Activated CD4-positive, alpha-beta T cell treated with anti-CD3 and anti-CD28 coated beads for 4 hours (primary cell): Measurements from ENCODE around the gene NEURL2.
"Not testable (repeated sequence)": the region's sequence is repeated elsewhere in the genome, so short reads cannot be mapped to it uniquely, and the experiment has no call there.

Experiments used
- DNase-seq, 2 donors: peaks; one replicate each; pipeline ENCODE4 v3.0.0-alpha.2; 2020

The NEURL2 gene

DNA sequence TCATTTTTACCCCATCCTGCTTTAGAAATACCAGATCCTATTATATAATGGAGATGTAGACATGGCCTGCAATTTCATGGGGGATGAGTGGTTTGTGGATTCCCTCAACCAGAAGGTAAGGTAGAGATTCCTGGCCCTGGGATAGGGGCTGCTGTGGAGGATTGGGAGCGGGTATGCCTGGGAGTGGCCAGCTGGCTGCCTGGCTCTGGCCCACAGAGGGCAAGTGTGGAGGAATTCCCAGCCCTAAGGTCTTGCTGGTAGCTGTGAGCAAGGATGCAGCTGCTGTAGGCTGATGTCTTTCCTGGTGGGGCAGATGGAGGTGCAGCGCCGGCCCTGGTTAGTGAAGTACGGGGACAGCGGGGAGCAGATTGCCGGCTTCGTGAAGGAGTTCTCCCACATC, 6.7 kb upstream of the NEURL2 start:
- no peak for DNase-seq

DNA sequence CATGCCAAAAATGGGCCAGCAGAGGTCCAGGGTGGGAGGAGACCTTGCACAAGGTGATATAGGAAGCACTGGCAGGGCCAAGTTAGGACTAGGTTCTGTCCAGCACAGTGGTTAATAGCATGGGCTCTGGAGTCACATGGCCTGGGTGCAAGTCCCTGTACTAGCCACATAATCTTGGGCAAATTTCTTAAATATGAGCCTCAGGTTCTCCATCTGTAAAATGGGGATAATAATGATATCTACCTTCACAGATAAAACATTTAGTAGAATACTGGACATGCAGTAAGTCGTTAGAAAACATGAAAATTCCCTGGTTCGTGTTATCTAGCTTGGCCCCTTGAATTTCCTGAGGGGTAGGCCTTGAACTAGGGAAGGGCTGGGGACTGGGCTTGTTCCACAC, 6.3 kb upstream of the NEURL2 start:
- DNase-seq = no peak

DNA sequence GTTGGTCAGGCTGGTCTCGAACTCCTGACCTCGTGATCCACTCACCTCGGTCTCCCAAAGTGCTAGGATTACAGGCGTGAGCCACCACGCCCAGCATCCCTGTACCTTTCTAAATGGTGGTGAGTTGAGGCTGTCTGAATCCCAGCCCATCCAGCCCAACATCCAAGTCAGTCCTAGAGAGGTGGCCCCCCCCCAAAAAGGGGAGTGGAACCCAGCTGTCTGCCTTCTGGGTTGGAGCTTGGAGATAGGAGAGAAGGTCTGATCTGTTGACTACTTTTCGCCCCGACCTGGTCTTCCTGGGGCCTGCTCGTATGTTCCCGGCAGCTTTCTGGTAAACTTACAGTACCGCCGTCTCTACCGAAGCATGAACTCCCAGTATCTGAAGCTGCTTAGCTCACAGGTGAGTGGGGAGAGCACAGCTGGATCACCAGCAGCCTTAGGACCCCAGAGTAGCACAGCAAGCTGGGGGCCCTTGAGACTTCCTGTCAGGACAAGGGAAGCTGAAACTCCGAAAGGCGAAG, 5.7 kb upstream of the NEURL2 start:
- DNase-seq = no peak

DNA sequence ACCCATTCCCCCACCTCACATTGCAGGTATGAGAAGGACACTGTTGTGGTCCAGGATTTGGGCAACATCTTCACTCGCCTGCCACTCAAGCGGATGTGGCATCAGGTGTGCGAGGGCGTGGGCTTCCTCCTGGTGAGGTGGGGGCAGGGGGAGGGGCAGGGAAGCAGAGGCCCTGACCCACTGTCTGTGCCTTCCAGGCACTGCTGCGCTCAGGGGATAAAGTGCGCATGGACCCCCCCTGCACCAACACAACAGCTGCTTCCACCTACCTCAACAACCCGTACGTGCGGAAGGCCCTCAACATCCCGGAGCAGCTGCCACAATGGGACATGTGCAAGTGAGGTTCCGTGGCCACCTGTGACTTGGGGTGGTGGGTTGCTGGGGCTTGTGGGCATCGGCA, 3.8 kb upstream of the NEURL2 start:
- DNase-seq = no peak

DNA sequence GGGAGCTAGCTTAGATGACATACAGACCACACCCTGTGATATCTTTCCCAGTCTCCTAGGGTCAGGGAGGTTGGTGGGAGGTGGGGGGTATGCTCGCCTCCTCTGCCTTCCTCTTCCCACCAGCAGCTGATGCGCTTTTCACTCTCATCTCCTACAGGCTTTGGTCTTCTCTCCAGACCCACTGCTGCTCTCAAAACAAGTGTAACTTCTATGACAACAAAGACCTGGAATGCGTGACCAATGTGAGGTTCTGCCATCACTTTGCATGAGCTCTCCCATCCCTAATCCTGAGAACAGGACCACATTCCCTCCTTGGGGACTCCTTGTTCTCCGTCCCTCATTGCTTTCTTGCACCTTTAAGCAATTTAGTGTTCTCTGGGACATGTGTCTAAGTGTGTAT, 2.8 kb upstream of the NEURL2 start:
- DNase-seq = no peak

DNA sequence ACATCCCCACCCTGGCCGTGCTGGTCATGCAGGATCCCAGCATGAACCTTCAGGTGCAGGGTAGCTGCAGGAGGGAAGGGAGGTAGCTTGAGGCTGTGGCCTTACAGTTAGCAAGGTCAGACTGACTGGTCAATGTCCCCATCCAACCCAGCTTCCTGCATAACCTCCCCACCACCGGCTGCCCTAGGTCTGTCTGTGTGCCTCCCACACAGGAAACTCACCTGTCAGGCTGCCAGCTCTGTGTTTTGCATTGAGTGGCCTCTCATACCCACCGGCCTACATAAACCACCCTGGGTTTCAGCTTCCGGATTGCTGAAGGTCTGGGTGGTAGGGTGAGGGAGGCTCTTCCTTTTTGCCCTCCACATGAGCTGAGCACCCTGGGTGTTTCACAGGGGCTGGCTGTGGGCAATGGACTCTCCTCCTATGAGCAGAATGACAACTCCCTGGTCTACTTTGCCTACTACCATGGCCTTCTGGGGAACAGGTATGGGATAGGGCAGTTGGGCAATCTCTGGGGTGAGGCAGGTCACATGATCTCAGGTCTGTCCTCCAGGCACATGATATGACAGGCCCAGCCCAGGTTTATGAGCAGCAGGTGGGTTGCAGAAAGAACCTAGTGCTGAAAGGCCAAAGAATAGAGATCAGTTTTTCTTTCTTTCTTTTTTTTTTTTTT, 2.0 kb upstream of the NEURL2 start:
- peak in 1 of 2 donors; percentile 24 for DNase-seq

DNA sequence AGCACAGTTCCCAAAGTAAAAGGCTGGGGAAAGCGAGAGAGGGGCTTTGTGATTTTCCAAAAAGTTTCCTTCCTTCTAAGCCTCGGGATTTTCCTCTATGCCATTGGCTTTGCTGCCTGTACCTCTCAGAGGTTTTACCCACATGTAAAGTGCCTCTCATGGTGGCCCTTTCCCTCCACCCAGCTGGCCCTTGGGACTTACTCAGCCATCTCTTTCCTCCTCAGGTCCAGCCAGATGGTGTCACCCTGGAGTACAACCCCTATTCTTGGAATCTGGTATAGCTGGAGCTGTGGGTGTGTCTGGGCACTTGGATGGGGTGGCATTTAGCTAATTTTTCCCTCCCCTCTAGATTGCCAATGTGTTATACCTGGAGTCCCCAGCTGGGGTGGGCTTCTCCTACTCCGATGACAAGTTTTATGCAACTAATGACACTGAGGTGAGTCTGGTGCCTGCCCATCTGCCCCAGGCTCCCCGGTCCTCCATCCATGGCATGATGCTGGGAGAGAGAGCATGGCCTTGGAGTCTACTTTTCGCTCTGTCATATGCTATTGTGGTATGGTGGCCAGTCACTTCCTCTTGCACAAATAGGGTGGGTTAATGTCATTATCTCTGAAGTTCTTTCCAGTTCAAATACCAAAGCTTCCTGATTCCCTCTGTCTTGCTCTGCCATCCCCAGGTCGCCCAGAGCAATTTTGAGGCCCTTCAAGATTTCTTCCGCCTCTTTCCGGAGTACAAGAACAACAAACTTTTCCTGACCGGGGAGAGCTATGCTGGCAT, 1.2 kb upstream of the NEURL2 start:
- DNase-seq = no peak

DNA sequence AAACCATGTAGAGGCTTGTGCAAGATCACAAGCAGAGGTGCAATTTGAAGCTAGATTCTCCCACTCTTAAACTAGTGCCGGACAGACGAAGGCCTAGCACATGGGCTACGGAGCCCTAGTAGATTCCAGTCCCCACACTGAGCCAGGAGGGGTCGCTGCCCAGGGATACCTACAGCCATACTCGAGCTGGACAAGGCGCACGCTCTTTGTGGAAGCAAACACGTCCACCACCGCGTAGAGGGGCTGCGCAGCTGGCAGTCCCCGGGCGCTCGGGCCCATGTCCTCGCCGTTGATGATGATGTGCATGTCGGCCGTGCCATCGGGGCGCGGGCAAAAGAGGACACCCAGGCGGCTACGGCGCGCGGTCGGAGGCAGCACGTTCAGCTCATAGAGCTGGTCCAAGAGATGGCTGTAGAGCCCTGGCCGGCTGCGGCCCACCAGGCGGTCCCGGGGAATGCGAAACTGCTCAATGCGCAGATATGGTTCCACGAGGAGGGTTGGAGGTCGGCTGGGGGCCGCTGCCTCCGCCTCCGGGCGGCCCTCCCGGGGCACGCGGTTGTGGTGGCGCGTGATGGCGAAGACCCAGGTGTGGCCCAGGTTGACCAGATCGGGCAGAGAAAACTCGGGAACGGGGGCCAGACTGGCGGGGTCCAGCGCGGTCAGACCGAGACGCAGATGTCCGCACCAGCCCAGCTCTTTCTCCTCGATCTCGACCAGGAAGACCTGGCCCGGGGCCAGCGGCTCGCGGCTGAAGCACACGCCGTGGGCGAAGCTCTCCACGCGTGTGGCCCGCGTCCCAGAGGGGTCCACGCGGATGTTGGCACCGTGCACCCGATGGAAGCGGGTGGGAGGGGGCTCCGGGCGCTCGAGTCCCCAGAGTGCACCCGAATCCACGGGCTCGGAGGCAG, 677 bp downstream of the NEURL2 start:
- DNase-seq = peak; percentile 47 to 53

DNA sequence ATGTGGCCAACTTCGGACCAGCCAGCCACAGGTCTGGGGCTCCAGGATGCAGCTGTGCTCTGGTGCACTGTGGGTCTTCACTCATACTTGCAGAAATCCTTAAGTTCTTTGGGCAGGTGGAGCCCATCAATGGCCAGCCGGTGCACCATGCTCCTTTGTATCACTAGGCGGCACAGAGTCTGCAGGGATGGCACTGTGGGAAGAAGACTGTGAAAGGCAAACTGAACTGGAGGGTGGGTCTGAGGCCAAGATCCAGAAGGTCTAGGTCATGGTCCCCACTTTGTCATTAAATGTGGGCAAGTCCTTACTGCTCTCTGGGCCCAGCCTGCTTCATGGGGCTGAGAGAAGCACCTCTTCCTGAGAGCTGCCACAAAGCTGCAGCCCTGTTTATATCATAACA, 2.3 kb downstream of the NEURL2 start:
- no peak for DNase-seq

DNA sequence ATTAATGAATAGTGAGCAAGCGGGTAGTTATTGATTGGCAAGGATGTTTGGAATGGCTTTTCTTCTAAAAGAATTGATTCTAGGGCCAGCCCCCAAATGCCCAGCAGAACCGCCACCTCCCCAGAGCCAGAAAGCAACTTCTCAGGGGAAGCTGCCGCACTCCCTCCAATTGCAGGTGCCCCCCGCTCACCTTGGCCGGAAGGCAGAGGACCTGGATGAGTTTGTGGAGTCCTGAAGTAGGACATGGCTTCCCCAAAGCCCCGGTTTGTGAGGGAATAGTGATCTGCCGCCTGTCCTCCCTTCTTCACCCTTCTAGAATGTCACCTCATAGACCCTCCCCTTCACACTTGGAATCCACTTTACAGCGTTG, 3.7 kb downstream of the NEURL2 start, which contains the start of gene SPATA25:
SPATA25 (minus strand) TSS at position 277 of the 370 bp plus-strand sequence; CDS start at position 245, 32 bp downstream.
- no peak for DNase-seq

DNA sequence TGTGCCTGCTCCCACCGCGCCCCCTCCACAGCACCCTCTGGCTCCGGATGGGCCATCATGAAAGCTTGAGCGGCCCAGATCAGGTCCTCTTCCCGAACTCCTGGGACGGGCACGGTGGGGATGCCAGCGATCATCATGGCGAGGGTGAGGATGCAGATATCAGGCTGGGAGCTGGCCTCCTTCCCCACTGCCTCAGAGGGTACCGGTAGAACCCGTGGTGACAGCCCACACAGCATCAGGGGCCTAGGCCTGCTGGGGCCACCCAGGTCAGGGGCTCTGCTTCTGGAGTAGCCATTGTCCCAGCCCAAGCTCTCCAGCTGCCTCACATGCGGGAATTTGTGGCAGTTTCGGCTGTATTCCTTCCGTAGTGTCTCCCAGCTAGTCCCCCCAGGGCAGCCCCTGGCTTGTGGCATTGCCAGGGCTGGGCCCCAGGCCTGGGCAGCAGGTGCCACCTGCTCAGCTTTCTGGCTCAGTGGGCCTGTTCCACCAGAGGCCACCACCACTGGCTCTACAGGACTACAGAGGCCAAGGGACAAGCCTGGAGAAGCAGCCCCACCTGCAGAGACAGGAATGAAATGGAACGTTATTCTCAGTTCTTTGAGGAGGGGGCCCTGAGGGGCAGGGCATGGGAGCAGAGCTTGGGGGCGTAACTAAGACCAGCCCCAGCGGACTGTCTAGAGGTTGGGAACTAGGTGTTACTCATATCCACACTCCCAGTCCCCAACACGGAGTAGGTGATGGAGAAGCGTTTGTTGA, 4.2 kb downstream of the NEURL2 start:
- no peak for DNase-seq

DNA sequence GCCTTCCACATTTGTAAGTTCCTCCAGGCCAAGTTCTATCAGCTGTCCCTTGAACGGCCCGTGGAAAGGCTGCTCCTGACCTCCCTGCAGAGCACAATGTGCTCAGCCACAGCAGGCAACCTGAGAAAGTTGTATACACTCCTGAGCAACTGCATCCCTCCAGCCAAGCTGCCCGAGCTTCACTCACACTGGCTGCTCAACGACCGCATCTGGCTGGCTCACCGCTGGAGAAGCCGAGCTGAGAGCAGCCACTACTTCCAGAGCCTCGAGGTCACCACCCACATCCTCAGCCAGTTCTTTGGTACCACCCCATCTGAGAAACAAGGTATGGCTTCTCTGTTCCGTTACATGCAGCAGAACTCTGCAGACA, 7.9 kb downstream of the NEURL2 start:
- no peak for DNase-seq

DNA sequence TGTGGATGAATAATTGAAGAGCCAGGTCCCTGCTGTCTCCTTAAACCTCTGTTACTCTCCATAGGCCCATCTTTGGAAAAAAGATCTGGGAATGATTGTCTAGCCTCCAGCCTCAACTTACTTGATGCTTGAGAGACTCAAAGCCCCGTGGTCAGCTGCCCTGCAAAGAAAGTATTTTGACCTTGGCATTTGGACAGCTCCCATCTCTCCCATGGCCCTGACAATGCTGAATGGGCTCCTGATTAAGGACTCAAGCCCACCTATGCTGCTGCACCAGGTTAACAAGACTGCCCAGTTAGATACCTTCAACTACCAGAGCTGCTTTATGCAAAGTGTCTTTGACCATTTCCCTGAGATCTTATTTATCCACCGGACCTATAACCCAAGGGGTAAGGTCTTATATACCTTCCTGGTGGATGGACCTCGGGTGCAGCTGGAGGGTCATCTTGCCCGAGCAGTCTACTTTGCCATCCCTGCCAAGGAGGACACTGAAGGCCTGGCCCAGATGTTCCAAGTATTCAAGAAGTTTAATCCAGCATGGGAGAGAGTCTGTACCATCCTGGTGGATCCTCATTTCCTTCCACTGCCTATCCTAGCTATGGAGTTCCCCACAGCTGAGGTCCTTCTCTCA, 8.4 kb downstream of the NEURL2 start:
- no peak for DNase-seq

DNA sequence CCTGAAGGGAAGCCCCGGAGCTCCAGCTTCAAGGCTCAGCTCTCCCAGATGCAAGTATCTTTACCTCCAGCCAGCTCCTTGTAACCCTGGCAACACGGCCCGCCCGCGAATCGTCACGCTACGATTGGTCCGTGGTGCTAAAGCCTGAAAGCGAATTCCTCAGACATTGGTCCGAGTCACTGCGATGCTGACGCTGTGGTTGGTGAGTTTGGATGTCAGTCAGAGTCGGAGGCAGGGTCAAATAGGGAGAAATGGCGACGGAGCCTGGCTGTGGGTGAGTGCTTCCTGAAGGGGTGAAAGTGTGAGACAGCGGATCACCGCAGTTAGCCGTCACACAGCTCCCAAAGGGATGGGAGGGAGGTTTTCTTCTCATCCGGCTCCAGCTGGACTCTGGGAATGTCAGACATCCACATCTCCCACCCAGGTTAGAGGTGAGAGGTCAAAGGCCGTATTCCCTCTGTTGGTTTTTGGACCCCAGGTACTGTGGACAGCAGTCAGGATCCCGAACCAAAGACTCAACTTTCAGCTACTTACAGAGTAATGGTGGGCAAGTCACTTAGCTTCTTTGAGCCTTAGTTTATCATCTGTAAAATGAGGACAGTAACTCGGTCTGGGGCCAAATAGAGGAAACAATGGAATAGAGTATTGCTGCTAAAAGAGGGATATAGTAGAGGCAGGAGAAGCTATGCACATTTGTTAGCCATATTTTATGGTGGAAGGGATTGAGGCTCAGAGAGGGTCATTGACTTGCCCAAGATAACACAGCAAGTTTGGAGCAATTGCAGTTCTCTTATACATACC, 9.8 kb downstream of the NEURL2 start, which contains the start of gene ZSWIM1:
ZSWIM1 (plus strand) TSS at position 240 of the 801 bp plus-strand sequence. CDS start 1,366 bp downstream, outside the sequence.
- DNase-seq = peak; percentile 96 to 99

DNA sequence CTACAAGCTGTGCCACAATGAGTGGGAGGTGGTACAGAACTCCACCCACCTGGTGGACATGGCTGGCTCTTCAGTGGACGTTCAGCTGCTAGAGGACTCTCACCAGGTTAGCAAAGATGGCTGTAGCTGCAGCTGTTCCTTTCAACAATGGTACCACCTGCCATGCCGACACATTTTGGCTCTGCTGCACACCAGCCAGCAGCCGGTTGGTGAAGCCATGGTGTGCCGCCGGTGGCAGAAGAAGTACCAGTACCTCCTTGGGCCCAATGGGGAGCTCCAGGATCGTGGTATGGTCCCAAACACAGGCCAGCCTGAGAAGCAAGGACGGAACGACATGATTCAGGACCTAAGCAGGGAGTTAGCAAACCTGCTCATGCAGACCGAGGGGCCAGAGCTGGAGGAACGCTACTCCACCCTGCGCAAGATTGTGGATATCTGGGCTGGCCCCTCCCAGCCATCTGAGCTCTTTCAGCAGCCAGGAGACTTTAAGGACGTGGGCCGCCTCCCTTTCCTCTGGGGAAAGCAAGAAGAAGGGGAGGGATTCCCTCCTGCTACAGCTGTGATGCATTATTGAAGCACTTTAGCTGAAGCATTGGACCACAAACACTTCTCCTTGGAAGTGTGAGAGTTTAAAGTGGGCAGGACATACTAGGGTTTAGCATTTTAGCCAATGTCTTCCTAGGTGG, 12.8 kb downstream of the NEURL2 start:
- DNase-seq = no peak

DNA sequence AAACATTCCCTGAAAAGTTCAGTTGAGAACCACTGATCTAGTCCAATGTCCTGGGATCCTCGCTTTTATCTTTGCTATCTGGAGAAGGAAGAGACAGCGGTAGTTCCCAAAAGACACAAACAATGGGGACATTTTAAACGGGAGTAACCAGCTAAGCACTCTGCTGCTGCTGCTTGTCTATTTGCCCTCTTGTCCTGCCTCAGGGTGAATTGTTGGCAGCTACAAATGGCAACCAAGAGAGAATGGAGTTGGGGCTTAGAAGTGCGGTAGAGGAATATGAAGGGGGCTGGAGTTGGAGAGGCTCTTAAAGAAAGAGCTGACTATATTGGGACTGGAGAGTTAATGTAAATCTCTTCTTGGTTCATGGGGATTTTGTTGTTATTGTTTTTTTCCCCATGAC, 16.4 kb downstream of the NEURL2 start:
- DNase-seq = no peak

DNA sequence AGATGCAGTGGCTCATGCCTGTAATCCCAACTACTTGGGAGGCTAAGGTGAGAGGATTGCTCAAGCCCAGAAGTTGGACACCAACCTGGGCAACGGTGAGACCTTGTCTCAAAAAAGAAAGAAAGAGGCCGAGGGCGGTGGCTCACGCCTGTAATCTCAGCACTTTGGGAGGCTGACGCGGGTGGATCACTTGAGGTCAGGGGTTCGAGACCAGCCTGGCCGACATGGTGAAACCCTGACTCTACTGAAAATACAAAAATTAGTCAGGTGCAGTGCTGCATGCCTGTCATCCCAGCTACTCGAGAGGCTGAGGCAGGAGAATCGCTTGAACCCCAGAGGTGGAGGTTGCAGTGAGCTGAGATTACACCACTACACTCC, 16.9 kb downstream of the NEURL2 start:
- not testable (repeated sequence) for DNase-seq

DNA sequence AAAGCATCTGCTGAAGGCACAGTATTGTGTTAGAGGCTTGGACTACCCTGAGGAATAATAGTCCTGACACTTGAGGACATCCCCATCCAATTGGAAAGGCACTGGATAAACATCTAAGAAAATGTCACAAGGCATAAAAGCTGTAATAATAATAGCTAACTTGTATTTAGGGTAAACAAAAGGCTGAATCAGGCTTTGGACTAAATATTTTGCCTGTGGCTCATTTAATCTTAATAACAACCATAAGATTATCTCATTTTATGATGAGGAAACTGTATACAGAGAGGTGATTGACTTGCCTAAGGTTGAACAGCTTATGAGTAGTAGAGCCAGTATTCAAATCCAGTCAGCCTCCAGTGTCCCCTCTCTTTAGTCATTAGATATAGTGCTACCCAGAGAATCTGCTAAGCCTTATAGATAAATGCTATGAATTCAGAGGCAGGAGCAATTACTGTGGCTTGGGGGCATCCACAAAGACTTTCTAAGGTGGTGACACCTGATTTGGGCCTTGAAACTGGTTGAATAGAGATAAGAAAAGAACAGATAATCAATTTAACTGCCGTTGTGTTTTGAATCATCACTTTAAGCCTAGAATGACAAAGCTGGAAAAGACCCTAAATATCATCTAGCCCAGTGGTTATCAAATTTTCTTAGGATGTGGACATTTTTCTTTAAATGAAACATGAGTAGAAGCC, 17.5 kb downstream of the NEURL2 start:
- DNase-seq = no peak

DNA sequence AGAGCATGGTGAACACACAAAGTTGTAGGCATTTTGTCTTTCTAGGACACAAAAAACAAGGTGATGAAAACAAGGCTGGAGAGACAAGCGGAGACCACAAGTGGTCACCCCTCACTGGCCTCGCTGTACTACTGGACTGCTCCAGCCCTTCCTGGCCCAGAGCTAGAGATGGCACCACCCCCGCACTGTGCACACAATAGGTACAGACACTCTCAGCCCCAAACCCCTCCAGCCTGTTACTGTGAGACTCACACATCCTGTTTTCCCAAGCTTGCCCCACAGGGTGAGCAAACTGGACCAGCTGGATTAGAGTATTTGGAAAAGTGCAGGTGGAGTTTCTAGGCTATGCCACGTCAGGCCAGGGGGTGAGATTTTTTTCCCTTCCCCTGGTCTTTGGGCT, 18.4 kb downstream of the NEURL2 start:
- DNase-seq = no peak

DNA sequence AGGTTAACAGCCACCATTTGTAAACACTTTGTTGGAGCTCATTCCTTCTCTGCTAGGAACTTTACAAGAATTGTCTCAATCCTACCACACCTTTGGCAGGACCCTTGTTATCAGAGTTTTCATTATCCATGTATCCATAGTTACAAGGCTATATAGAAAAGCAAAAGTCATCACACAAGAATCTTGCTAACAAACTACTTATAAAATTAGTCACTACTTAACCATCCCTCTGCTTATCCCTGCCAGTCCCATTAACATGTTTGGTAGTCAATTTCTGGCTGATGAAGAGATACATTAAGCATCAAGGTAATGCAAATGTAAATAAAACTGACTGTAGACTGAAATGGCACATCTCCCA, 23.2 kb downstream of the NEURL2 start:
- DNase-seq = no peak
